ENCODE data around the gene DUS3L.
A peak's percentile ranks its signal among the peaks of the same experiment; 100 is the strongest.

DUS3L gene

DNA sequence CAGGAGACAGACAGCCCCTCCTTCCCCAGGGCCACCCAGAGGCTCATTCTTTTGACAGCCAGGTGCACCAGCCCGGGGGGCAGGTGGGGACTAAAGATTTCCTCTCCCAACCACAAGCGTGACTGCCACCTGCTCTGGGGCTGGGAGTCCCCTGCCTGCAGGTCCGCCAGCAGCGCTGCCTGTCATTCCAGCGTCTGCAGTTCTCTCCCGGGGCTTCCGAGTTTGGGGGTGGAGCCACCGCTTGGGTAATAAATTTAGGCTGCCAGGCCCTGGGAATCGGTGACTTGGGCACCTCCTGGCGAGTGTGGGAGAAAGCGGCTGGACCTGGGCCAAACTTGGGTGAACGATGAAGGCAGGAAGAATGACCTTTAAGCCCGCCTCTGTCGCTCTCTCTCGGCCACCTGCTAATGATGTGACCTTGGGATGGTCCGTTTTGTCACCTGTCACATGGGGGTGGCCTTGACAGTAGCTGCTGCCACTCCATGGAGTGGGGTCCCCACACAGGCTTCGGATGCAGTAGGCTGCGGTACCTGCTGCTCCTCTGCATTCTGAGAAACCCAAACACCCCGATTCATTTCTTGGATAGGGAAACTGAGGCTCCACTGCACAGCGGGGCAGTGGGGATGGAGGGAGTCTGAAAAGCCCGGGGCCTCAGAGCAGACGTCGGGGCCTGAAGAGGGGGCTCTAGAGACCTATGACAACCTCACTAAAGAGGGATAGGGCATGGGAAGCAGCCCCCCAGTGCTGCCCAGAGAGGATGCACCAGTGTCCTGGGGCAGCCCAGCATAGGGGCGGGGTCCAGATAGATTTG, 35.8 kb upstream of the DUS3L start:
- Mint-ChIP-seq H3K27me3 (peaks cover 5% of the 10 kb centered on the region), H3K27ac (peak overlapping the region; percentile 93), H3K36me3 (ENCODE audit: low read depth) (no peaks in the 10 kb centered on the region), H3K4me3 (peak overlapping the region; percentile 95), H3K4me1 (peaks cover 20% of the 10 kb centered on the region), H3K9me3 (no peaks in the 10 kb centered on the region)
- no peak for ATAC-seq
- DNase-seq: peak; percentile 38

DNA sequence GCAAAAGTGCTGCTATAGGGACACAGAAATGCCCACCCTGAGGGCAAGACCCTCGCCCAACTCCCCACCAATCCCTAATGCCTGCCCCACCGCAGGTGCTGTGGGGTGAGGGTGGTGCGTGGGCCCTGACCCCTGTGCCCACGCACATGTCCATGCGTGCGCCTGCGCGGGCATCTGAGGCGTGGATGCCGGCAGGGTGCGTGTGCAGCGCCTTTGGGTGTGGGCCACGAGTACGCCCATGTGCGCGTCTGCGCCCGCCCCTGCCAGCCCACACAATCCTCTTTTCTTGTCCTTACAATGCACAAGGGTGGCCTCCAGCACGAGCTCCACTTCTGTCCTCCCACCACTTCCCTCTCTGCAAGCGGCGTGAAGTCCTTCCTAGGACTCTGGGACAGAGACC, 34.2 kb upstream of the DUS3L start:
- Mint-ChIP-seq H3K4me1 (peaks cover 19% of the 10 kb centered on the region), H3K27me3 (peaks cover 4% of the 10 kb centered on the region), H3K27ac (no peak overlapping the region), H3K4me3 (no peak overlapping the region), H3K9me3 (no peaks in the 10 kb centered on the region), H3K36me3 (ENCODE audit: low read depth) (no peaks in the 10 kb centered on the region)
- ATAC-seq (no peak), DNase-seq (no peak)

DNA sequence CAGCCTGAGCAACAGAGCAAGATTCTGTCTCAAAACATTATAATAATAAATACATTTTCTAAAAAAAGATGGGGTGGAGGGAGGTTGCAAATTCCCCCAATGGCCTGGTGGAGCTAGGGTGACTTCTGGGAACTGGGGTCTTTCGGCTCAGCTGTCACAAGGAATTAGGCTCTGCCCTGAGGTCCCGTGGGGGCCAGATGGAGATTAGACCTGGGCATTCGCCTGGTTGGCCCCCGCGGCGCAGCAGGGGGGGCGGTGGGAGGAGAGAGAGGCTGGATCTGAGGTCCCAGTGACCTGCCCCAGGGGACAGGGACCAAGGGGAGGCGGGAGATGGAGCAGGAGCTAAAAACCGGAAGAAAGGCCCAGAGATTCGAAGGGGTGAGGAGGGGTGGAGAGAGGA, 33.8 kb upstream of the DUS3L start:
- peaks cover 17% of the 10 kb centered on the region for H3K4me1 Mint-ChIP-seq
- H3K4me3 Mint-ChIP-seq: no peak overlapping the region
- no peaks in the 10 kb centered on the region for H3K9me3 Mint-ChIP-seq
- no peak overlapping the region for H3K27ac Mint-ChIP-seq
- H3K36me3 Mint-ChIP-seq (ENCODE audit: low read depth): no peaks in the 10 kb centered on the region
- H3K27me3 Mint-ChIP-seq: peaks cover 3% of the 10 kb centered on the region
- DNase-seq: no peak
- ATAC-seq: no peak

DNA sequence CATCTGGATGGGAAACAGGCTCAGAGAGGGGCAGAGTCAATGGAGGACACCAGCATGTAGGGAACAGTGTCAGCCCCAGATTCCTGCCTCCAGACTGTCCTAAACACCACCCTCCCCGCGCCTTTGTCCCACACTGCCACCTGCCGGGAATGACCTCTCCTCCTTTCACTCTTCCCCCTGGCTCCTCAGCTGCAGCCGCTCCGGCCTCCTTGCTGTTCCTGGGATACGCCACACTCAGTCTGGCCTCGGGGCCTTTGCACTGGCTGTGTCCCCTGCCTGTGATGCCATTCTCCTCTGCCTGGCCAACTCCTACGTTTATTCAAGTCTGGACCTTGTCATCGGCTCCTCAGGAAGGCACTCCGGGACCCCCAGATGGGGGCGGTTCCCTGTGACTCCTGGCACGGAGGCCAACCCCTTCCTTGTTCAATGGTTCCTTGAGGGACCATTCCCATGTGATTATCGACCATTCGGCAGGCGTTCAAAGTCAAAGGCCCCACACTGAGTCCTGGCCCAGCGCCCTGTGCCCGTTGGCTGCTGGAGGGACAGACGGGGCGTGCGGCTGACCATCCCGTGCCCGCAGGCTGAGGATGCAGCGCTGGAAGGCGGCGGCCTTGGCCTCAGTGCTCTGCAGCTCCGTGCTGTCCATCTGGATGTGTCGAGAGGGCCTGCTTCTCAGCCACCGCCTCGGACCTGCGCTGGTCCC, 32.8 kb upstream of the DUS3L start:
- Mint-ChIP-seq H3K27me3 (peaks cover 5% of the 10 kb centered on the region), H3K36me3 (ENCODE audit: low read depth) (no peaks in the 10 kb centered on the region), H3K9me3 (no peaks in the 10 kb centered on the region), H3K27ac (no peak overlapping the region), H3K4me1 (peaks cover 16% of the 10 kb centered on the region), H3K4me3 (no peak overlapping the region)
- ATAC-seq: no peak
- no peak for DNase-seq

- ATAC-seq: no peak
- Mint-ChIP-seq H3K27ac (no peak overlapping the region), H3K27me3 (peaks cover 3% of the 10 kb centered on the region), H3K4me1 (peaks cover 9% of the 10 kb centered on the region), H3K4me3 (no peak overlapping the region), H3K36me3 (ENCODE audit: low read depth) (no peaks in the 10 kb centered on the region), H3K9me3 (no peaks in the 10 kb centered on the region)
- no peak for DNase-seq
Observed at GRCh38 chr19:5822181-5822844, 31.4 kb upstream of the DUS3L start.

DNA sequence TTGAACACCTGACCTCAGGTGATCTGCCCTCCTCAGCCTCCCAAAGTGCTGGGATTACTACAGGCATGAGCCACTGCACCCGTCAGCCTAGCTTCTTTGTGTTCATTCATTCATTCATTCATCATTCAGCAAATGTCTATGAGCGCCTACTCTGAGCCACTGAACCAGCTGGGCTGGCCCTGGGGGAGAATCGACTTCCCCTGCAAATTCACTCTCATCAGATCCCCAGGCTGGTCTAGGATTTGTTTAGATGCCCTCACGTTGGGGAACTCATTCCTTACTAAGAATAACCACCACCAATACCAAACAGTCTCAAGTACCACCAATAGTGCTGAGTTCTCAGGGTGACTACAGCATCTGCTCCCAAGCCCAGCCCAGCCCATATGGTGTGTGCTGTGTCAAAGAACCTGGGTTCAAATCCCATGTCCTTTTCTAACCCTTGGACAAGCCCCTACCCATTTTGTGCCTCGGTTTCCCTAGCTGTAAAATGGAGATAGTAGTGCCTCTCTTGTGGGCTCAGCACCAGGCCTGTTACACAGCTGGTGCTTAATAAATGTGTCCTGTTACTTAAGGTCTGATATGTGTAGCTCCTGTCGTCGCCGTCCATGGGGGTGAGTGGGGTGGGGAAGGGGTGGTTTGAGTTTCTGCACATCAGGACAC, 30.7 kb upstream of the DUS3L start:
- H3K27ac Mint-ChIP-seq: no peak overlapping the region

DNA sequence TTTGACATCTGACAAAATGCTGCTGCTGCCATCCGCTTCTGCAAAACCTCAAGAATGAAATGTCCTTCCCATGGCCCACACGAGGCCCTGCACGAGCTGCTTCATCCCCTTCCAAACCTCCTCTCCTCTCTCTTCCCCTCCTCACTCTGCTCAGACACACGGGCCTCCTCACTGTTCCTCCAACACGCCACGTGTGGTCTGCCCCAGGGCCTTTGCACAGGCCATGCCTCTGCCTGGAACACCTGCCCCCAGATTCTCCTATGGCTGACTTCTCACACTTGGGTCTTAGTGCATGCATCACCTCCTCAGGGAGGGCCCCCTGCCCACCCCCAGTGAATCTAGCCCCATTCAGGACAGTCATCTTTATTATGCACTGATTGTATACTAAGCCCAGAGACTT, 29.8 kb upstream of the DUS3L start:
- no peak for DNase-seq
- Mint-ChIP-seq H3K4me1 (no peaks in the 10 kb centered on the region), H3K9me3 (no peaks in the 10 kb centered on the region), H3K27ac (no peak overlapping the region), H3K27me3 (peaks cover 9% of the 10 kb centered on the region), H3K4me3 (no peak overlapping the region), H3K36me3 (ENCODE audit: low read depth) (no peaks in the 10 kb centered on the region)
- no peak for ATAC-seq

More for the DNA sequence above, 30.7 kb upstream of the DUS3L start:
- Mint-ChIP-seq H3K9me3 (no peaks in the 10 kb centered on the region), H3K36me3 (ENCODE audit: low read depth) (no peaks in the 10 kb centered on the region), H3K4me3 (no peak overlapping the region), H3K4me1 (peaks cover 3% of the 10 kb centered on the region), H3K27me3 (peaks cover 6% of the 10 kb centered on the region)
- DNase-seq (no peak), ATAC-seq (no peak)

DNA sequence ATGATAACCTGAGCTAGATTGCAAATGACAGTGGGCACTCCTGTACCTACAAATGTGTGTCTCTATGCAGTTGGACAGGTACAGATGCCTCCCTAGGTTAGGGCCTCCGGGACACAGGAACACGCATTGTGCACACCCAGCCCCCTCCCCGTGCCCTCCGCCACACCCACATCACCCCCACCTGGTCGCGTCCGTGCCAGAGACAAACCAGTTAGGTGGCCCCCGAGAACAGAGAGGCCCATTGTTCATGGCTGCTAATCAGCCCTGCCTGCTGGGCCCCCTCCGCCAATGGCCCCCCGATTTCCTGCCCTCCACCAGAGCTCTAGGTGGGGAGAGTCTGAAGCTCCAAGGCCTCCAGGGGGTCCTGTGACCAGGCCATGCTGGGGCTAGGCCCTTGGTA, 27.6 kb upstream of the DUS3L start:
- H3K9me3 Mint-ChIP-seq: no peaks in the 10 kb centered on the region
- no peaks in the 10 kb centered on the region for H3K36me3 Mint-ChIP-seq (ENCODE audit: low read depth)
- ATAC-seq: no peak
- H3K4me1 Mint-ChIP-seq: no peaks in the 10 kb centered on the region
- H3K4me3 Mint-ChIP-seq: no peak overlapping the region
- no peak overlapping the region for H3K27ac Mint-ChIP-seq
- peaks cover 9% of the 10 kb centered on the region for H3K27me3 Mint-ChIP-seq
- no peak for DNase-seq

- Mint-ChIP-seq H3K4me1 (no peaks in the 10 kb centered on the region), H3K36me3 (ENCODE audit: low read depth) (no peaks in the 10 kb centered on the region), H3K4me3 (no peak overlapping the region), H3K9me3 (no peaks in the 10 kb centered on the region), H3K27me3 (peaks cover 9% of the 10 kb centered on the region), H3K27ac (no peak overlapping the region)
- ATAC-seq (no peak), DNase-seq (no peak)
Observed at GRCh38 chr19:5817218-5817617, 26.3 kb upstream of the DUS3L start.

- ATAC-seq (no peak), DNase-seq (no peak)
- H3K4me3 Mint-ChIP-seq: no peak overlapping the region
- H3K27ac Mint-ChIP-seq: no peak overlapping the region
- H3K36me3 Mint-ChIP-seq (ENCODE audit: low read depth): no peaks in the 10 kb centered on the region
- peaks cover 9% of the 10 kb centered on the region for H3K27me3 Mint-ChIP-seq
- no peaks in the 10 kb centered on the region for H3K4me1 Mint-ChIP-seq
- no peaks in the 10 kb centered on the region for H3K9me3 Mint-ChIP-seq
Observed at GRCh38 chr19:5814852-5815246, 23.9 kb upstream of the DUS3L start.

DNA sequence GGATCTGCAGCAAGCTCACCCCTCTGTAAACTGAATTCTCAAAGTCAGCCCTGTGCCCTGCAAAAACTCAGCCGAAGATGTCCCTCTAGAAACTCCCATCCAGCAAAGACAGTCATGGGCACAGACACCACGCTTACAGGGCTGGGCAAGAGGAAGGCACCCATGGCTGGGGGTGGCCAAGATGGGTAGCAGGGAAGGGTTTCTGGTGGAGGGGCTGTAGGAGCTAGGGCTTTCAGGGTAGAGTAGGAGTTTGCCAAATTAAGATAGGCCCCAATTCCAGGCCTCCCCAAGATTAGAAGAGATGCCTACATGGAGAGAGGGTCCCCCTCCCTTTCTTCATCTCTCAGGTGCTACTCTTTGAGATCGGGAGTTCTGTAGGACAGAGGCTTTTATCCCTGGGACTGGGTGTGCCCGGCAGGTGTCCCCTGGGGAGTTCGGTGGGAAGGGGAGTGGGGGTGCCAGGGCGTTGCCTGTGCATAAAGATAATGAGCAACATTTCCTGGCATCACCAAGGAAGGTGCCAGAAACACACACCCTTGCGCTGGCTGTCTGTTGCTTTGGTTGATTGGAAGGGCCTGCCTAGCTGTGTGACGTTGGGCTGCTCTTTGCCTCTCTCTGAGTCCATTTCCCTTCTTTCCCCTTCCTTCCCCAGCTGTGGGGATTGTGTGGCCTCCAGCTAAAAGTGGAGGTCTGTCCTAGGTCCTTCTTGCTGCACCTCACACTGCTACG, 23.3 kb upstream of the DUS3L start:
- DNase-seq: no peak
- Mint-ChIP-seq H3K9me3 (no peaks in the 10 kb centered on the region), H3K27ac (no peak overlapping the region), H3K27me3 (peaks cover 6% of the 10 kb centered on the region), H3K4me1 (no peaks in the 10 kb centered on the region), H3K36me3 (ENCODE audit: low read depth) (no peaks in the 10 kb centered on the region), H3K4me3 (no peak overlapping the region)
- no peak for ATAC-seq

- no peaks in the 10 kb centered on the region for H3K4me1 Mint-ChIP-seq
- H3K4me3 Mint-ChIP-seq: no peak overlapping the region
Observed at GRCh38 chr19:5811117-5811516, 20.2 kb upstream of the DUS3L start.

DNA sequence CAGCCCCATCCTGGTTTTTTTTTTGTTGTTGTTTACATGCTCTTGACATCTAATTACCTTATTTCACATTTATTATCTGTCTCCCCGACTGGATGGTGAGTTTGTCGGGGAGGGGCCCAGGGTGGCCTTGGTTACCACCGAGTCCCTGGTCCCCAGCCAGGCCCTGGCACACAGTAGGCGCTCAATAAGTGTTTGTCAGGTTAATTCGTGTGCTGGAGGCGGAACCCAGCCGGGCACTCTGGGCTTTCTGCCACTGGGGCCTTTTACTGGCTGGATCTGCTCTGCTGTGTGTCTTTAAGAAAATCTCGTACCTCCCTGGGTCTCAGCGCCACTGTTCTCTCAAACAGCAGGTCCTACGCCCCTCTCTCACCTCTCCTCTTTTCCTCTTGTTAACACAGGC, 18.5 kb upstream of the DUS3L start:
- no peak for ATAC-seq
- H3K27ac Mint-ChIP-seq: no peak overlapping the region
- no peak overlapping the region for H3K4me3 Mint-ChIP-seq
- no peaks in the 10 kb centered on the region for H3K9me3 Mint-ChIP-seq
- no peak for DNase-seq
- peaks cover 9% of the 10 kb centered on the region for H3K27me3 Mint-ChIP-seq
- H3K4me1 Mint-ChIP-seq: peaks cover 1% of the 10 kb centered on the region
- no peaks in the 10 kb centered on the region for H3K36me3 Mint-ChIP-seq (ENCODE audit: low read depth)

More at GRCh38 chr19:5811117-5811516, 20.2 kb upstream of the DUS3L start:
- H3K36me3 Mint-ChIP-seq (ENCODE audit: low read depth): no peaks in the 10 kb centered on the region
- no peaks in the 10 kb centered on the region for H3K9me3 Mint-ChIP-seq
- peaks cover 8% of the 10 kb centered on the region for H3K27me3 Mint-ChIP-seq
- ATAC-seq (no peak), DNase-seq (no peak)
- H3K27ac Mint-ChIP-seq: no peak overlapping the region

GRCh38 chr19:5809053-5809452, 18.1 kb upstream of the DUS3L start:
- H3K36me3 Mint-ChIP-seq (ENCODE audit: low read depth): no peaks in the 10 kb centered on the region
- no peaks in the 10 kb centered on the region for H3K9me3 Mint-ChIP-seq
- no peak overlapping the region for H3K27ac Mint-ChIP-seq

More at GRCh38 chr19:5809053-5809452, 18.1 kb upstream of the DUS3L start:
- Mint-ChIP-seq H3K4me1 (peaks cover 6% of the 10 kb centered on the region), H3K27me3 (peaks cover 13% of the 10 kb centered on the region), H3K4me3 (no peak overlapping the region)
- DNase-seq: no peak
- ATAC-seq: no peak
